K562 (cell line): ENCODE data around the gene ALOX12. TPM values are rescaled to one million over a fixed set of nuclear protein-coding genes. Genes with fewer than 3 reads are reported as not detected.

ENCODE experiments used
- BRF1 ChIP-seq: IDR thresholded peaks from 3 replicates; pipeline ENCODE4 v1.6.1; 2011; ENCODE audit warnings: borderline replicate concordance, mild to moderate bottlenecking; ENCODE audit not compliant: insufficient read length; ENCODE audit errors: extremely low read depth
- E2F6 ChIP-seq, 2 experiments: IDR thresholded peaks; 2 replicates each; pipeline ENCODE4 v1.6.1; 2011; ENCODE audit warnings: borderline replicate concordance in 1 of 2, control low read depth in 1 of 2, low read depth in 1 of 2, low read length in 1 of 2, mild to moderate bottlenecking in 1 of 2, mixed read lengths in 1 of 2, moderate library complexity in 1 of 2; ENCODE audit not compliant: insufficient read depth in 1 of 2, insufficient read length in 1 of 2, poor library complexity in 1 of 2, severe bottlenecking in 1 of 2; ENCODE audit errors: extremely low read depth in 1 of 2
- FOXA3 ChIP-seq, 2 experiments: fragments of 450-650 bp in 1 of 2; sonication (generic) in 1 of 2; formaldehyde crosslinking; IDR thresholded peaks in 1 of 2; conservative IDR thresholded peaks in 1 of 2; 2 replicates each; pipeline versions ENCODE4 v1.4.0 to v1.8.0; 2020 to 2022; ENCODE audit warnings: mild to moderate bottlenecking in 2 of 2, missing genetic modification reagents in 1 of 2
- KLF6 ChIP-seq: fragments of 250-450 bp; sonication (Bioruptor Pico); IDR thresholded peaks from 2 replicates; pipeline ENCODE4 v1.4.0; 2020; ENCODE audit warnings: mild to moderate bottlenecking, moderate library complexity, borderline replicate concordance
- MEF2A ChIP-seq: IDR thresholded peaks from 2 replicates; pipeline ENCODE4 v1.6.1; 2011; ENCODE audit warnings: low read depth, mild to moderate bottlenecking, low read length, moderate library complexity; ENCODE audit not compliant: control insufficient read depth
- MTA1 ChIP-seq: fragments of 450-650 bp; IDR thresholded peaks from 2 replicates; pipeline ENCODE4 v1.6.1; 2017; ENCODE audit warnings: borderline replicate concordance
- PHF21A ChIP-seq: fragments of 450-650 bp; IDR thresholded peaks from 2 replicates; pipeline ENCODE4 v1.6.1; 2017; ENCODE audit warnings: low read depth, borderline replicate concordance
- PHTF2 ChIP-seq: fragments of 250-450 bp; sonication (Bioruptor Pico); IDR thresholded peaks from 2 replicates; pipeline ENCODE4 v1.5.0; 2021; ENCODE audit warnings: mild to moderate bottlenecking
- RB1 ChIP-seq: fragments of 450-650 bp; IDR thresholded peaks from 2 replicates; pipeline ENCODE4 v1.6.1; 2017; ENCODE audit warnings: low read depth, mild to moderate bottlenecking
- SIRT6 ChIP-seq: IDR thresholded peaks from one replicate; pipeline ENCODE4 v1.6.1; 2012; ENCODE audit warnings: low read depth, mild to moderate bottlenecking, control low read depth, inconsistent platforms, low read length, moderate library complexity
- SMARCA4 ChIP-seq: fragments of 450-650 bp; IDR thresholded peaks from 2 replicates; pipeline ENCODE4 v1.6.1; 2016
- STAG1 ChIP-seq: sonication (generic); formaldehyde crosslinking; IDR thresholded peaks from 2 replicates; pipeline ENCODE4 v1.5.0; 2020; ENCODE audit warnings: missing genetic modification reagents, borderline replicate concordance
- TCF3 ChIP-seq: sonication (generic); formaldehyde crosslinking; IDR thresholded peaks from 2 replicates; pipeline ENCODE4 v1.4.0; 2020; ENCODE audit warnings: mild to moderate bottlenecking, missing genetic modification reagents
- ZBTB2 ChIP-seq: fragments of 450-650 bp; IDR thresholded peaks from 2 replicates; pipeline ENCODE4 v1.6.1; 2016; ENCODE audit warnings: antibody characterized with exemption
- ZNF133 ChIP-seq: fragments of 250-450 bp; sonication (Bioruptor Pico); IDR thresholded peaks from 2 replicates; pipeline ENCODE4 v1.4.0; 2020; ENCODE audit warnings: mild to moderate bottlenecking
- ZNF140 ChIP-seq: fragments of 250-450 bp; sonication (Bioruptor Pico); IDR thresholded peaks from 2 replicates; pipeline ENCODE4 v1.8.0; 2021; ENCODE audit warnings: moderate library complexity, mild to moderate bottlenecking, inconsistent platforms
- ZNF3 ChIP-seq: fragments of 250-450 bp; sonication (Bioruptor Pico); IDR thresholded peaks from 2 replicates; pipeline ENCODE4 v1.5.0; 2021; ENCODE audit warnings: mild to moderate bottlenecking, moderate library complexity
- ZNF77 ChIP-seq: fragments of 250-450 bp; sonication (Bioruptor Pico); IDR thresholded peaks from 2 replicates; pipeline ENCODE4 v1.5.0; 2020
- polyA plus RNA-seq, 8 experiments: library from polyadenylated mRNA; depleted of rRNA in 4 of 8; stranded (reverse) in 5 of 8; unstranded in 3 of 8; fragments of >200 nt; fragmentation: Nextera tagmentation in 2 of 8; fragmentation: Illumina TruSeq in 1 of 8; extraction: Ambion mirVana in 2 of 8; extraction: Trizol in 1 of 8; gene quantifications; 2 replicates each; pipeline versions ENCODE4 v1.2.1 to v1.2.3, GENCODE V29; 2011 to 2014; ENCODE audit warnings: inconsistent platforms in 1 of 8, missing spikeins in 1 of 8
- total RNA-seq, 7 experiments: library from RNA; depleted of rRNA in 6 of 7; stranded (reverse); fragments of >200 nt in 6 of 7; fragmentation: Illumina TruSeq in 2 of 7; extraction: Trizol in 2 of 7; gene quantifications; 2 replicates each; pipeline versions ENCODE4 v1.2.1 to v1.2.3, GENCODE V29; 2011 to 2021; ENCODE audit warnings: low replicate concordance in 1 of 7
- TF ChIP-seq, protein P1 (sequence below), 2 experiments: fragments of 450-650 bp in 1 of 2; sonication (generic) in 1 of 2; formaldehyde crosslinking in 1 of 2; IDR thresholded peaks in 1 of 2; conservative IDR thresholded peaks in 1 of 2; 2 replicates each; pipeline versions ENCODE4 v1.6.1 to v1.8.1; 2016 to 2023; ENCODE audit warnings: mild to moderate bottlenecking in 2 of 2, moderate library complexity in 2 of 2, inconsistent platforms in 1 of 2, missing genetic modification reagents in 1 of 2
- TF ChIP-seq, protein P2 (sequence below), 3 experiments: fragments of 200-800 bp in 1 of 3; fragments of 250-450 bp in 1 of 3; fragments of 450-650 bp in 1 of 3; sonication (Bioruptor Pico) in 1 of 3; sonication (Bioruptor generic) in 1 of 3; formaldehyde crosslinking in 1 of 3; IDR thresholded peaks; 2 replicates each; pipeline versions ENCODE4 v1.6.1 to v1.8.0; 2016 to 2022; ENCODE audit warnings: mild to moderate bottlenecking in 2 of 3, missing genetic modification characterization in 2 of 3, missing compliant biosample characterization in 1 of 3, moderate library complexity in 1 of 3

ALOX12 gene
- total and polyA plus RNA-seq, 9 of the 15 experiments (the other 6 are each of a cell fraction or from before 2014, with no cell fraction given), result 0.09 to 1.1 (median 0.47) TPM; not detected in 1

DNA sequence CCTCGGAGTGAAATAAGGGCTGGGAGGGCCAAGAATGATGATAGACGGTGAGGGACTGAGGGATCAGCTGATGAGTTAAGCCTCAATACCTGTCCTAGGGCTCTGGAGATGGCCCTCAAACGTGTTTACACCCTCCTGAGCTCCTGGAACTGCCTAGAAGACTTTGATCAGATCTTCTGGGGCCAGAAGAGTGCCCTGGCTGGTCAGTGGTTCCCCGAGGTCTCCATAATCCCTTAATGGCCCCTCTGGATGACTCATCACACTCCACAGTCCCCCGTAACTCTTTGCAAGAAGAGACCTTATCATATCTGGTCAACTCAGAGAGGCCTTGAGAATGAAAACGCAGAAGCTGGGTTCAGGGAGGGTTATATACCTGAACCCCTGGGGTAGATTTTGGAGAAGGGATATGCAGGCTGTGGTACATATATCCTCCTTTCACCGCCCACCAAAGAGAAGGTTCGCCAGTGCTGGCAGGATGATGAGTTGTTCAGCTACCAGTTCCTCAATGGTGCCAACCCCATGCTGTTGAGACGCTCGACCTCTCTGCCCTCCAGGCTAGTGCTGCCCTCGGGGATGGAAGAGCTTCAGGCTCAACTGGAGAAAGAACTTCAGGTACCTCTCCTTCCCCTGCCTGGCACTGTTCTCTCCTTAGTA lies 3.1 kb downstream of the ALOX12 start (continued):
- TF ChIP-seq, protein P1, sequence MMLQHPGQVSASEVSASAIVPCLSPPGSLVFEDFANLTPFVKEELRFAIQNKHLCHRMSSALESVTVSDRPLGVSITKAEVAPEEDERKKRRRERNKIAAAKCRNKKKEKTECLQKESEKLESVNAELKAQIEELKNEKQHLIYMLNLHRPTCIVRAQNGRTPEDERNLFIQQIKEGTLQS (IDR thresholded peaks at IDR 0.05), result peak; percentile 97
- TF ChIP-seq, protein P1 (CRISPR knock-in tag; conservative IDR thresholded peaks at IDR 0.05), result no peak
- TF ChIP-seq SMARCA4 (peak; percentile 91), MTA1 (peak; percentile 46; the same call in 1 of the 2 replicates), KLF6 (CRISPR knock-in tag) (no peak), MEF2A (no peak), ZNF140 (CRISPR knock-in tag) (no peak), E2F6 (IDR thresholded peaks at IDR 0.05; ENCODE audit: borderline replicate concordance in 1 of 2, extremely low read depth in 1 of 2, insufficient read depth in 1 of 2, insufficient read length in 1 of 2, low read depth in 1 of 2, low read length in 1 of 2, poor library complexity in 1 of 2, severe bottlenecking in 1 of 2) (no peak), ZNF3 (CRISPR knock-in tag) (no peak), STAG1 (no peak), PHTF2 (CRISPR knock-in tag) (no peak), RB1 (no peak), SIRT6 (no peak), FOXA3 (CRISPR knock-in tag; conservative IDR thresholded peaks at IDR 0.05 in 1 of 2, IDR thresholded peaks at IDR 0.05 in 1 of 2) (no peak), ZNF133 (CRISPR knock-in tag) (no peak), BRF1 (no peak), ZBTB2 (no peak; the same call in 1 of the 2 replicates), PHF21A (no peak), TCF3 (peak; percentile 64), ZNF77 (CRISPR knock-in tag) (no peak)
- TF ChIP-seq, protein P2, sequence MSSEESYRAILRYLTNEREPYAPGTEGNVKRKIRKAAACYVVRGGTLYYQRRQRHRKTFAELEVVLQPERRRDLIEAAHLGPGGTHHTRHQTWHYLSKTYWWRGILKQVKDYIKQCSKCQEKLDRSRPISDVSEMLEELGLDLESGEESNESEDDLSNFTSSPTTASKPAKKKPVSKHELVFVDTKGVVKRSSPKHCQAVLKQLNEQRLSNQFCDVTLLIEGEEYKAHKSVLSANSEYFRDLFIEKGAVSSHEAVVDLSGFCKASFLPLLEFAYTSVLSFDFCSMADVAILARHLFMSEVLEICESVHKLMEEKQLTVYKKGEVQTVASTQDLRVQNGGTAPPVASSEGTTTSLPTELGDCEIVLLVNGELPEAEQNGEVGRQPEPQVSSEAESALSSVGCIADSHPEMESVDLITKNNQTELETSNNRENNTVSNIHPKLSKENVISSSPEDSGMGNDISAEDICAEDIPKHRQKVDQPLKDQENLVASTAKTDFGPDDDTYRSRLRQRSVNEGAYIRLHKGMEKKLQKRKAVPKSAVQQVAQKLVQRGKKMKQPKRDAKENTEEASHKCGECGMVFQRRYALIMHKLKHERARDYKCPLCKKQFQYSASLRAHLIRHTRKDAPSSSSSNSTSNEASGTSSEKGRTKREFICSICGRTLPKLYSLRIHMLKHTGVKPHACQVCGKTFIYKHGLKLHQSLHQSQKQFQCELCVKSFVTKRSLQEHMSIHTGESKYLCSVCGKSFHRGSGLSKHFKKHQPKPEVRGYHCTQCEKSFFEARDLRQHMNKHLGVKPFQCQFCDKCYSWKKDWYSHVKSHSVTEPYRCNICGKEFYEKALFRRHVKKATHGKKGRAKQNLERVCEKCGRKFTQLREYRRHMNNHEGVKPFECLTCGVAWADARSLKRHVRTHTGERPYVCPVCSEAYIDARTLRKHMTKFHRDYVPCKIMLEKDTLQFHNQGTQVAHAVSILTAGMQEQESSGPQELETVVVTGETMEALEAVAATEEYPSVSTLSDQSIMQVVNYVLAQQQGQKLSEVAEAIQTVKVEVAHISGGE (CRISPR knock-in tag; IDR thresholded peaks at IDR 0.05), result no peak
